NB4 (cell line): Measurements from ENCODE around the gene NDUFC2.

ENCODE experiments used
- CTCF ChIP-seq: IDR thresholded peaks from one replicate; pipeline ENCODE4 v1.5.1; 2012; ENCODE audit warnings: low read depth, low read length
- MAX ChIP-seq: IDR thresholded peaks from 2 replicates; pipeline ENCODE4 v1.6.1; 2011; ENCODE audit warnings: low read depth, low read length
- MYC ChIP-seq: IDR thresholded peaks from 2 replicates; pipeline ENCODE4 v1.6.1; 2011; ENCODE audit warnings: low read depth, low read length
- POLR2A ChIP-seq: IDR thresholded peaks from 2 replicates; pipeline ENCODE4 v1.6.1; 2011; ENCODE audit warnings: mild to moderate bottlenecking; ENCODE audit not compliant: insufficient read length; ENCODE audit errors: extremely low read depth

DNA sequence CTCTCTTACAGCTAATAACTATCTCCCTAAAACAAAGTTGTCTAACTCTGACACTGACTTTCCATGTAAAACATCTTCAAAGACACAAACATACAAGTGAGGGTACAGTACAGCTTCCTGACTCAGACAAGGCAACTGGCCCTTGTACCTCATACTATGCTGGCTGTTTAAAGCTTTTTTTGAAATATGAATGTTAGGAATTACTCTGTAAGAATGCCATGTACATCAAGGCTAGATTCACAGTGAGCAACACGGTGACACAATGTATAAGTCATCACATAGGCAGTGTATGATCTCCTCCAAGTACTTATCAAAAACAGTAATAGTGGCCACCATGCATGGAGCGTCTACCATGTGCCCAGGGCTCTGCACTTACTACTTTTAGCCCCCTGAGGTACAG is 31.2 kb upstream of the NDUFC2 start:
- TF ChIP-seq CTCF, result no peak
- no peak for TF ChIP-seq POLR2A
- TF ChIP-seq MAX, result no peak
- TF ChIP-seq MYC, result no peak
